ENCODE measurements around the gene RELL1.

- TF ChIP-seq TAF1 (IDR thresholded peaks at IDR 0.05; ENCODE audit: low read depth, low read length) (no peak), POLR2A (IDR thresholded peaks at IDR 0.05; ENCODE audit: low read depth, low read length) (no peak), POLR2AphosphoS5 (IDR thresholded peaks at IDR 0.05; ENCODE audit: low read depth, low read length) (no peak), SPI1 (IDR thresholded peaks at IDR 0.05; ENCODE audit: low read depth, low read length) (no peak), PAX5 (IDR thresholded peaks at IDR 0.05; ENCODE audit: insufficient read depth, low read length, severe bottlenecking) (no peak)
These were observed 19.4 kb upstream of the RELL1 start for GRCh38 chr4:37705571-37705970.
